K562 (cell line): ENCODE data around the gene TGFBR1. TPM values are rescaled to one million over a fixed set of nuclear protein-coding genes. Genes with fewer than 3 reads are reported as not detected.

ENCODE experiments used
- CBX5 ChIP-seq: IDR thresholded peaks from 2 replicates; pipeline ENCODE4 v1.6.1; 2014; ENCODE audit warnings: low read depth, borderline replicate concordance
- CEBPB ChIP-seq: fragments of 450-650 bp; IDR thresholded peaks from 2 replicates; pipeline ENCODE4 v1.6.1; 2016; ENCODE audit warnings: missing genetic modification characterization, missing compliant biosample characterization
- NCOA6 ChIP-seq: fragments of 450-650 bp; IDR thresholded peaks from 2 replicates; pipeline ENCODE4 v1.6.1; 2017; ENCODE audit warnings: mild to moderate bottlenecking
- OTX1 ChIP-seq: fragments of 450-650 bp; formaldehyde crosslinking; IDR thresholded peaks from 2 replicates; pipeline ENCODE4 v1.4.0; 2022; ENCODE audit warnings: mild to moderate bottlenecking
- PTBP1 ChIP-seq: fragments of 200-400 bp; formaldehyde crosslinking; IDR thresholded peaks from 2 replicates; pipeline ENCODE4 v1.6.1; 2017; ENCODE audit warnings: low read depth, low read length
- PYGO2 ChIP-seq: fragments of 450-650 bp; IDR thresholded peaks from 2 replicates; pipeline ENCODE4 v1.6.1; 2016; ENCODE audit warnings: mild to moderate bottlenecking, missing genetic modification characterization, moderate library complexity, missing compliant biosample characterization
- SETDB1 ChIP-seq: IDR thresholded peaks from one replicate; pipeline ENCODE4 v1.6.1; 2012; ENCODE audit warnings: low read length, control low read depth, inconsistent platforms
- SUPT5H ChIP-seq: fragments of 450-650 bp; IDR thresholded peaks from 2 replicates; pipeline ENCODE4 v1.6.1; 2016
- TCF7 ChIP-seq: sonication (generic); IDR thresholded peaks from 2 replicates; pipeline ENCODE4 v1.6.1; 2016; ENCODE audit warnings: antibody characterized with exemption, borderline replicate concordance
- ZNF311 ChIP-seq: fragments of 250-450 bp; sonication (Bioruptor Pico); IDR thresholded peaks from 2 replicates; pipeline ENCODE4 v1.4.0; 2020; ENCODE audit warnings: mild to moderate bottlenecking, moderate library complexity
- ZNF57 ChIP-seq: fragments of 450-650 bp; formaldehyde crosslinking; IDR thresholded peaks from 2 replicates; pipeline ENCODE4 v1.4.0; 2020; ENCODE audit warnings: mild to moderate bottlenecking, moderate library complexity
- ZNF75A ChIP-seq: fragments of 450-650 bp; formaldehyde crosslinking; IDR thresholded peaks from 2 replicates; pipeline ENCODE4 v1.4.0; 2020; ENCODE audit warnings: mild to moderate bottlenecking
- polyA plus RNA-seq, 8 experiments: library from polyadenylated mRNA; depleted of rRNA in 4 of 8; stranded (reverse) in 5 of 8; unstranded in 3 of 8; fragments of >200 nt; fragmentation: Nextera tagmentation in 2 of 8; fragmentation: Illumina TruSeq in 1 of 8; extraction: Ambion mirVana in 2 of 8; extraction: Trizol in 1 of 8; gene quantifications; 2 replicates each; pipeline versions ENCODE4 v1.2.1 to v1.2.3, GENCODE V29; 2011 to 2014; ENCODE audit warnings: inconsistent platforms in 1 of 8, missing spikeins in 1 of 8
- total RNA-seq, 7 experiments: library from RNA; depleted of rRNA in 6 of 7; stranded (reverse); fragments of >200 nt in 6 of 7; fragmentation: Illumina TruSeq in 2 of 7; extraction: Trizol in 2 of 7; gene quantifications; 2 replicates each; pipeline versions ENCODE4 v1.2.1 to v1.2.3, GENCODE V29; 2011 to 2021; ENCODE audit warnings: low replicate concordance in 1 of 7
- TF ChIP-seq, protein P1 (sequence below): fragments of 450-650 bp; IDR thresholded peaks from 2 replicates; pipeline ENCODE4 v1.7.1; 2018; ENCODE audit warnings: mild to moderate bottlenecking, low read depth; ENCODE audit not compliant: partially characterized antibody
- TF ChIP-seq, protein P2 (sequence below), 2 experiments: fragments of 250-450 bp in 1 of 2; fragments of 450-650 bp in 1 of 2; sonication (Bioruptor Pico) in 1 of 2; IDR thresholded peaks; 2 replicates each; pipeline versions ENCODE4 v1.6.1 to v1.8.0; 2016 to 2021; ENCODE audit warnings: mild to moderate bottlenecking in 2 of 2, moderate library complexity in 2 of 2, missing compliant biosample characterization in 1 of 2, missing genetic modification characterization in 1 of 2
- TF ChIP-seq, protein P3 (sequence below): fragments of 250-450 bp; sonication (Bioruptor Pico); IDR thresholded peaks from 2 replicates; pipeline ENCODE4 v1.5.0; 2020; ENCODE audit warnings: mild to moderate bottlenecking, borderline replicate concordance
- TF ChIP-seq, protein P4 (sequence below): fragments of 250-450 bp; sonication (Bioruptor Pico); IDR thresholded peaks from 2 replicates; pipeline ENCODE4 v1.5.0; 2021; ENCODE audit warnings: mild to moderate bottlenecking, moderate library complexity
- TF ChIP-seq, protein P5 (sequence below): sonication (generic); formaldehyde crosslinking; IDR thresholded peaks from 2 replicates; pipeline ENCODE4 v1.8.1; 2023; ENCODE audit warnings: mild to moderate bottlenecking, missing genetic modification reagents, moderate library complexity

Gene TGFBR1
- total and polyA plus RNA-seq, 9 of the 15 experiments (the other 6 are each of a cell fraction or from before 2014, with no cell fraction given) = 15.5 to 62.4 (median 42.7) TPM

DNA sequence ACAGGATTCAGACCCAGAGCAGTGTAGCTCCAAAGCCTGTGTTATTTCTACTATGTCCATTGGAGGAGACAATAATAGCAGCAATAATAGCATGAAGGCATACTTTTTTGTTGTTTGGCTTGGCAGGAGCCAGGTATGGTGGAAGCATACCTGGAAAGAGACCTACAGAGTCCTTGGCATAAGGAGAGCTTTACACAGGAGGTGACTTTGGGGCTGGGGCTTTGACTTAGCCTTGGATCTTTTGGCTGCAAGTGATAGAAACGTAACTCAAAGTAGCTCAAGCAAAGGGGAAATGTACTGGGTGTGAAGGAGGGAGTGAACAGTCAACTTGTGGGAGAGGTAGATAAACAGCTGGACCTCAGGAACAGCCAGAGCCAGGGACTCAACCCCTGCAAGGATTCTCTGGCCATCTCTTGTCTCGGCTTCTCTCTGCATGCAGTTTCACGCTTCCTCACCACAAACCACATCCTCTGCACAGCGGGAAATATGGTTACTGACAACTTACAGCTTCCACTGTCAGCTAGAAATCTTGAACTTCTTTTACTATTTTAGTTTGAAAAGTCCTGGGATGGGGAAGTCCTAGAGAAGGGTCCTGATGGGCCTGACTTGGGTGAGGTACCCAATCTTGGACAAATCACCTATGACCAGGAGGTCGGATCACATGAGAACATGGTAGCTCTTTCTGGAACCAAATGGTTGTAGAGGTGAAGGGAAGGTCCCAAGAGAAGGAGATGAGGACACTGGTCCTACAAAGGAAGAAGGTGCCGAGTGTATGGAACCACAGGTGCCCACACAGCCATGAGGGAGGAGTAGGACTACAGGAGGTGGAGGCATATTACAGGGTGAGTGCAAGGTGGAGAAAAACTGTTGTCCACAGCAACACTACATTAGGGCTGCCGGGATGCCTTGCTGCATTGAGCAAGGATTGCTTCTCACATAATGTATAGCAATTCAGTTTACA lies 47.0 kb upstream of the TGFBR1 start (continued):
- TF ChIP-seq, protein P1, sequence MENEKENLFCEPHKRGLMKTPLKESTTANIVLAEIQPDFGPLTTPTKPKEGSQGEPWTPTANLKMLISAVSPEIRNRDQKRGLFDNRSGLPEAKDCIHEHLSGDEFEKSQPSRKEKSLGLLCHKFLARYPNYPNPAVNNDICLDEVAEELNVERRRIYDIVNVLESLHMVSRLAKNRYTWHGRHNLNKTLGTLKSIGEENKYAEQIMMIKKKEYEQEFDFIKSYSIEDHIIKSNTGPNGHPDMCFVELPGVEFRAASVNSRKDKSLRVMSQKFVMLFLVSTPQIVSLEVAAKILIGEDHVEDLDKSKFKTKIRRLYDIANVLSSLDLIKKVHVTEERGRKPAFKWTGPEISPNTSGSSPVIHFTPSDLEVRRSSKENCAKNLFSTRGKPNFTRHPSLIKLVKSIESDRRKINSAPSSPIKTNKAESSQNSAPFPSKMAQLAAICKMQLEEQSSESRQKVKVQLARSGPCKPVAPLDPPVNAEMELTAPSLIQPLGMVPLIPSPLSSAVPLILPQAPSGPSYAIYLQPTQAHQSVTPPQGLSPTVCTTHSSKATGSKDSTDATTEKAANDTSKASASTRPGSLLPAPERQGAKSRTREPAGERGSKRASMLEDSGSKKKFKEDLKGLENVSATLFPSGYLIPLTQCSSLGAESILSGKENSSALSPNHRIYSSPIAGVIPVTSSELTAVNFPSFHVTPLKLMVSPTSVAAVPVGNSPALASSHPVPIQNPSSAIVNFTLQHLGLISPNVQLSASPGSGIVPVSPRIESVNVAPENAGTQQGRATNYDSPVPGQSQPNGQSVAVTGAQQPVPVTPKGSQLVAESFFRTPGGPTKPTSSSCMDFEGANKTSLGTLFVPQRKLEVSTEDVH = no peak
- TF ChIP-seq, protein P2, sequence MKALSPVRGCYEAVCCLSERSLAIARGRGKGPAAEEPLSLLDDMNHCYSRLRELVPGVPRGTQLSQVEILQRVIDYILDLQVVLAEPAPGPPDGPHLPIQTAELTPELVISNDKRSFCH (CRISPR knock-in tag; IDR thresholded peaks at IDR 0.05) = no peak
- TF ChIP-seq, protein P2 (tag; IDR thresholded peaks at IDR 0.05) = 0 out of 2 replicates have a peak, but pooled peaks have one; percentile 11
- TF ChIP-seq PTBP1 (no peak), TCF7 (peak; percentile 79; the same call in 1 of the 2 replicates), ZNF311 (no peak; the same call in 1 of the 2 replicates), CBX5 (peak; percentile 19; the same call in 1 of the 2 replicates), ZNF75A (CRISPR knock-in tag) (no peak), OTX1 (CRISPR knock-in tag) (no peak), CEBPB (tag) (no peak), PYGO2 (no peak), ZNF57 (CRISPR knock-in tag) (no peak), SUPT5H (no peak), NCOA6 (no peak; the same call in 1 of the 2 replicates), SETDB1 (no peak)
- TF ChIP-seq, protein P3, sequence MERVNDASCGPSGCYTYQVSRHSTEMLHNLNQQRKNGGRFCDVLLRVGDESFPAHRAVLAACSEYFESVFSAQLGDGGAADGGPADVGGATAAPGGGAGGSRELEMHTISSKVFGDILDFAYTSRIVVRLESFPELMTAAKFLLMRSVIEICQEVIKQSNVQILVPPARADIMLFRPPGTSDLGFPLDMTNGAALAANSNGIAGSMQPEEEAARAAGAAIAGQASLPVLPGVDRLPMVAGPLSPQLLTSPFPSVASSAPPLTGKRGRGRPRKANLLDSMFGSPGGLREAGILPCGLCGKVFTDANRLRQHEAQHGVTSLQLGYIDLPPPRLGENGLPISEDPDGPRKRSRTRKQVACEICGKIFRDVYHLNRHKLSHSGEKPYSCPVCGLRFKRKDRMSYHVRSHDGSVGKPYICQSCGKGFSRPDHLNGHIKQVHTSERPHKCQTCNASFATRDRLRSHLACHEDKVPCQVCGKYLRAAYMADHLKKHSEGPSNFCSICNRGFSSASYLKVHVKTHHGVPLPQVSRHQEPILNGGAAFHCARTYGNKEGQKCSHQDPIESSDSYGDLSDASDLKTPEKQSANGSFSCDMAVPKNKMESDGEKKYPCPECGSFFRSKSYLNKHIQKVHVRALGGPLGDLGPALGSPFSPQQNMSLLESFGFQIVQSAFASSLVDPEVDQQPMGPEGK (CRISPR knock-in tag) = no peak
- TF ChIP-seq, protein P4, sequence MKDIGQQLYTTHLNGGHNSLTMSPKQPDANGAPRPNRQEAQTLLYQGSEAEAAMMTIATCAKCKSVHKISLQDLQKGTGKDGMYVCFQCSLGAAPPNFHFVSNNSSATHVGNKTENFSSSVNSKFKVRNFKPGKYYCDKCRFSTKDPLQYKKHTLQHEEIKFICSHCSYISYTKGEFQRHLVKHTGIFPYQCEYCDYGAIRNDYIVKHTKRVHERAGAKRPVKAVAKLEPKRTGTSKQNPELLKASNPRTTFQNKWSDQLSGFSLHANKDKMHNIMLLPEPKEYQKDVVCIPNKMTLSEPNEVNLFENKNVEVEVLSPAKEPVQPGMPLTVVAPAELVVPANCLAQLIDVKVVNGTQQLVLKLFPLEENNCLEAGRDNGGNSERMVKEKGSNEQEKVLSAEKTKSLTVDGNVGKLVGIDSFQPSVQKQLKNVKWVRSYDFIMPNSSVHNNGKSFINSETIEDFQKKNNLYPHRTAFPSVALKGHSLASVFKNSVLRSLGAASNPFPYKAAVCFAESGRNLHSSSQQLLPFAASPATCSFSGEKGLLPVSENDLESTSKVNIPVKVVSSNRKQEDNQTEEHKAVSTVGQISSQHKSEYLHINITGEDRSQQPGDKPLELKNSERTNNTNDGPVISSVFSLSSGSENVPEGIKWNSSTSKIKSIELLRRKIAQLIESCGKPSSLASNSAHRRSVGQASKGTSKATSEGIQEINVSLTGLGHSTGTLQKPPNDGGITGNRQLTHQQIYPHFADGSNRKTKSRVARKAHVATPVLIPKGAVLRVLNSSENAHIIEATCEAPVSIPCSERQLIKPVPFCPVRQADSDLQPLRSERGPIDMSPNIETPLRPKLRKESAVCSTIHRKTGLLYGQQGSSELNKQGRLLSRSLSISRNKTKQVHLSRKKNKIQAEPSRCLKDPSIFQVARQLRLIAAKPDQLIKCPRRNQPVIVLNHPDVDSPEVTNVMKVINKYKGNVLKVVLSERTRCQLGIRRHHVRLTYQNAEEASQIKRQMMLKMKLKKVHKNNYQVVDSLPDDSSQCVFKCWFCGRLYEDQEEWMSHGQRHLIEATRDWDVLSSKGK (CRISPR knock-in tag) = no peak
- TF ChIP-seq, protein P5, sequence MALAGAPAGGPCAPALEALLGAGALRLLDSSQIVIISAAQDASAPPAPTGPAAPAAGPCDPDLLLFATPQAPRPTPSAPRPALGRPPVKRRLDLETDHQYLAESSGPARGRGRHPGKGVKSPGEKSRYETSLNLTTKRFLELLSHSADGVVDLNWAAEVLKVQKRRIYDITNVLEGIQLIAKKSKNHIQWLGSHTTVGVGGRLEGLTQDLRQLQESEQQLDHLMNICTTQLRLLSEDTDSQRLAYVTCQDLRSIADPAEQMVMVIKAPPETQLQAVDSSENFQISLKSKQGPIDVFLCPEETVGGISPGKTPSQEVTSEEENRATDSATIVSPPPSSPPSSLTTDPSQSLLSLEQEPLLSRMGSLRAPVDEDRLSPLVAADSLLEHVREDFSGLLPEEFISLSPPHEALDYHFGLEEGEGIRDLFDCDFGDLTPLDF (CRISPR knock-in tag) = no peak
